ENCODE measurements around the gene PSMD5. TPM values are rescaled to one million over a fixed set of nuclear protein-coding genes. Genes with fewer than 3 reads are reported as not detected.

PSMD5 gene
- polyA plus RNA-seq, 1 of the 3 experiments (the other 2 are of a cell fraction), result 13.7 TPM

DNA sequence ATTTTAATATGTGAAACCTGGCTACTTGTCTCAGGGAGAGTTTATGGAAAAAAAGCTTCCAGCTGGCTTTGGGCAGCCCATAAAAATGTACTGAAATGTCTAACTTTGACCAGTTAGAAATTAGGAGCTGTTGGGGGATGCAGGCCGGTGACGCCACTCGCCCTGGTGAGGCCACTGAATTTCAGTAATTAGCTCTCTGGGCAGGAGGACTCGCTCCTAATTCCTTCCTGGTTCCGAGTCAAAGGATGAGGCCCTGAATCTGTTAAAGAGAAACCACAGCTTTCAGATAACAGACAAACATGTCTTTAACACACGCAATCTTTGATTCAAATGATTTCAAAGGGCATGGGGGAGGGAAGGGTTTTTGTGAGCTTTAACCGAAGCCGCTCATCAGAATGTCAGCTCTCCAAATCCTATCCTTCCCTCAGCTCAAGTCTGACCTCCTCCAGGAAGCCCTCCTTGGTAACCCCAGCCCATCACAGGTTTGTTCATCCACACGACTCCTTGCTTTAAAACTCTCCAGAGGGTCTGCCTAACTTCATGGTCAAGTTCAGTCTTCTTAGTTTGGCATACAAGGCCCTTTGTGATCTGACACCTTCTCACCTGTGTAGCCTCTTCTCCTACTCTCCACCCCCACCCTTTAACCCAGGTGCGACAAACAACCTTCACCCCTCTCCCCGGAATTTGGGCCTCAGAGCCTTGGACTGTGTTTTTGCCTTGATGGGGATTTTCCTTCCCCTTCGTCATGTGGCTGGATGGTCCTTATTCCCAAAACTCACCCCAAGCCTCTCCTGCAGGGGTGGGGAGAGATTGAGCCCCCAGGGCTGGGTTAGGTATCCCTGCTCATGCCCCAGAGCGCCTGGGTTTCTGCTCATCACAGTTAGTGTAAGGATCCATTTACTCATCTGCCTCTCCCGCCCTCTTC, 47.9 kb upstream of the PSMD5 start:
- Histone ChIP-seq H3K27me3 (ENCODE audit: insufficient read depth) (no peaks in the 10 kb centered on the region), H3K4me1 (ENCODE audit: control insufficient read depth in 1 of 2, insufficient read depth in 2 of 2, low read depth in 1 of 2, low read length in 1 of 2) (peaks cover 5 to 11% of the 10 kb centered on the region in 2 experiments; a peak in 2 of 4 replicates), H3K4me2 (no peak overlapping the region), H2AFZ (ENCODE audit: low read depth) (no peak overlapping the region), H3K9me3 (no peaks in the 10 kb centered on the region), H3F3A (replicated peaks; ENCODE audit: insufficient read depth) (peaks cover 11% of the 10 kb centered on the region), H3K9me2 (no peaks in the 10 kb centered on the region), H3K79me2 (ENCODE audit: insufficient read depth) (no peaks in the 10 kb centered on the region), H3K9ac (no peak overlapping the region), H3K36me3 (replicated peaks in 1 of 2; ENCODE audit: control insufficient read depth in 1 of 2, insufficient read depth in 2 of 2, low read length in 1 of 2) (no peaks in the 10 kb centered on the region), H3K27ac (ENCODE audit: low read depth in 2 of 2, low read length in 1 of 2) (no peak overlapping the region), H4K20me1 (ENCODE audit: insufficient read depth) (no peaks in the 10 kb centered on the region), H3K4me3 (ENCODE audit: low read depth in 2 of 2, low read length in 1 of 2) (no peak overlapping the region)
- TF ChIP-seq, protein P1, sequence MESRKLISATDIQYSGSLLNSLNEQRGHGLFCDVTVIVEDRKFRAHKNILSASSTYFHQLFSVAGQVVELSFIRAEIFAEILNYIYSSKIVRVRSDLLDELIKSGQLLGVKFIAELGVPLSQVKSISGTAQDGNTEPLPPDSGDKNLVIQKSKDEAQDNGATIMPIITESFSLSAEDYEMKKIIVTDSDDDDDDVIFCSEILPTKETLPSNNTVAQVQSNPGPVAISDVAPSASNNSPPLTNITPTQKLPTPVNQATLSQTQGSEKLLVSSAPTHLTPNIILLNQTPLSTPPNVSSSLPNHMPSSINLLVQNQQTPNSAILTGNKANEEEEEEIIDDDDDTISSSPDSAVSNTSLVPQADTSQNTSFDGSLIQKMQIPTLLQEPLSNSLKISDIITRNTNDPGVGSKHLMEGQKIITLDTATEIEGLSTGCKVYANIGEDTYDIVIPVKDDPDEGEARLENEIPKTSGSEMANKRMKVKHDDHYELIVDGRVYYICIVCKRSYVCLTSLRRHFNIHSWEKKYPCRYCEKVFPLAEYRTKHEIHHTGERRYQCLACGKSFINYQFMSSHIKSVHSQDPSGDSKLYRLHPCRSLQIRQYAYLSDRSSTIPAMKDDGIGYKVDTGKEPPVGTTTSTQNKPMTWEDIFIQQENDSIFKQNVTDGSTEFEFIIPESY (IDR thresholded peaks at IDR 0.05; ENCODE audit: borderline replicate concordance, low read depth), result no peak
- TF ChIP-seq TEAD4 (IDR thresholded peaks at IDR 0.05; ENCODE audit: borderline replicate concordance, insufficient read depth) (no peak), SMC3 (IDR thresholded peaks at IDR 0.05; ENCODE audit: low read depth, low read length) (no peak), MXI1 (IDR thresholded peaks at IDR 0.05; ENCODE audit: low read depth, low read length) (no peak), SIN3A (IDR thresholded peaks at IDR 0.05; ENCODE audit: borderline replicate concordance, low read depth, low read length) (no peak), REST (IDR thresholded peaks at IDR 0.05; ENCODE audit: low read depth, low read length) (no peak), NFIC (IDR thresholded peaks at IDR 0.05; ENCODE audit: borderline replicate concordance) (no peak), ELF1 (IDR thresholded peaks at IDR 0.05) (no peak), TCF12 (IDR thresholded peaks at IDR 0.05) (no peak), GABPA (IDR thresholded peaks at IDR 0.05; ENCODE audit: low read depth) (no peak), CHD2 (IDR thresholded peaks at IDR 0.05; ENCODE audit: low read length, partially characterized antibody) (no peak), NRF1 (IDR thresholded peaks at IDR 0.05; ENCODE audit: low read depth, low read length) (no peak), RFX5 (IDR thresholded peaks at IDR 0.05; ENCODE audit: low read length) (no peak), YY1 (IDR thresholded peaks at IDR 0.05; ENCODE audit: low read depth) (no peak), PBX3 (IDR thresholded peaks at IDR 0.05) (no peak)
- TF ChIP-seq, protein P2, sequence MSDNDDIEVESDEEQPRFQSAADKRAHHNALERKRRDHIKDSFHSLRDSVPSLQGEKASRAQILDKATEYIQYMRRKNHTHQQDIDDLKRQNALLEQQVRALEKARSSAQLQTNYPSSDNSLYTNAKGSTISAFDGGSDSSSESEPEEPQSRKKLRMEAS (IDR thresholded peaks at IDR 0.05; ENCODE audit: low read depth), result no peak
- TF ChIP-seq, protein P3, sequence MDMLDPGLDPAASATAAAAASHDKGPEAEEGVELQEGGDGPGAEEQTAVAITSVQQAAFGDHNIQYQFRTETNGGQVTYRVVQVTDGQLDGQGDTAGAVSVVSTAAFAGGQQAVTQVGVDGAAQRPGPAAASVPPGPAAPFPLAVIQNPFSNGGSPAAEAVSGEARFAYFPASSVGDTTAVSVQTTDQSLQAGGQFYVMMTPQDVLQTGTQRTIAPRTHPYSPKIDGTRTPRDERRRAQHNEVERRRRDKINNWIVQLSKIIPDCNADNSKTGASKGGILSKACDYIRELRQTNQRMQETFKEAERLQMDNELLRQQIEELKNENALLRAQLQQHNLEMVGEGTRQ (IDR thresholded peaks at IDR 0.05; ENCODE audit: borderline replicate concordance, low read depth, low read length), result no peak
- DNase-seq, result no peak
- POLR2A ChIA-PET, result interaction anchor here (0.9 kb wide), 1 partner anchor 35 kb away, joined by 3 read pairs; no protein-coding TSS in a partner anchor
- CTCF ChIA-PET, result interaction anchor here (0.8 to 1.5 kb wide), 3 partner anchors 10 to 46 kb away, joined by 3 to 4 read pairs (median 4); no protein-coding TSS in a partner anchor
- 93% methylated on average over 14 of the region's 14 CpGs for WGBS (ENCODE audit: low lambda C conversion rate)

Data from SK-N-SH (cell line).